AML-193 (cell line): Measurements from ENCODE around the gene KIRREL2.
"Not testable (repeated sequence)": the region's sequence is repeated elsewhere in the genome, so short reads cannot be mapped to it uniquely, and the experiment has no call there.

Experiments used
- DNase-seq, 2 experiments: peaks; one replicate each; lab custom pipeline; 2025; lab: John Stamatoyannopoulos, UW

The KIRREL2 gene

GRCh38 chr19:35899547-35900214 is 43.0 kb downstream of the KIRREL2 start:
- DNase-seq = peak; percentile 60 to 63

GRCh38 chr19:35901055-35901644 is 44.4 kb downstream of the KIRREL2 start:
- DNase-seq = no peak

- DNase-seq = peak; percentile 77 to 83
Observed at GRCh38 chr19:35901854-35902661, 45.3 kb downstream of the KIRREL2 start, which contains the start of gene HCST. TSS of gene HCST (plus strand) at chr19:35902529. CDS start at chr19:35902594, 65 bp downstream.

GRCh38 chr19:35902870-35903475 is 46.3 kb downstream of the KIRREL2 start:
- no peak for DNase-seq

- peak; percentile 94 to 95 for DNase-seq
Observed at GRCh38 chr19:35903550-35904179, 47.0 kb downstream of the KIRREL2 start.

GRCh38 chr19:35904311-35905068 is 47.8 kb downstream of the KIRREL2 start:
- DNase-seq = peak; percentile 43 to 54

- no peak for DNase-seq
Observed at GRCh38 chr19:35905178-35905727, 48.5 kb downstream of the KIRREL2 start.

- no peak for DNase-seq
Observed at GRCh38 chr19:35907377-35907745, 50.6 kb downstream of the KIRREL2 start.

GRCh38 chr19:35908010-35908441 is 51.3 kb downstream of the KIRREL2 start, which contains the start of gene TYROBP:
TSS of gene TYROBP (minus strand) at chr19:35908295. CDS start at chr19:35908228, 67 bp downstream.
- peak in 1 of 2 experiments; percentile 10 for DNase-seq

GRCh38 chr19:35908973-35909683 is 52.4 kb downstream of the KIRREL2 start:
- peak; percentile 98 for DNase-seq

- no peak for DNase-seq
Observed at GRCh38 chr19:35909684-35910035, 52.9 kb downstream of the KIRREL2 start.

- not testable (repeated sequence) for DNase-seq
Observed at GRCh38 chr19:35910355-35910754, 53.6 kb downstream of the KIRREL2 start.

GRCh38 chr19:35911173-35911572 is 54.5 kb downstream of the KIRREL2 start:
- no peak for DNase-seq

GRCh38 chr19:35911790-35912189 is 55.1 kb downstream of the KIRREL2 start:
- DNase-seq = no peak

- no peak for DNase-seq
Observed at GRCh38 chr19:35913589-35913988, 56.9 kb downstream of the KIRREL2 start.

- DNase-seq = no peak
Observed at GRCh38 chr19:35915443-35915842, 58.7 kb downstream of the KIRREL2 start.
